K562 (cell line): ENCODE measurements around the gene HBB.

ENCODE experiments used
- MYC ChIP-seq, 2 experiments: fragments of 250-450 bp in 1 of 2; sonication (Bioruptor Pico) in 1 of 2; IDR thresholded peaks; 2 replicates each; pipeline versions ENCODE4 v1.5.1 to v1.6.1; 2012 to 2021; ENCODE audit warnings: low read depth in 2 of 2, borderline replicate concordance in 1 of 2, improper control_type of control experiment in 1 of 2, low read length in 1 of 2, mild to moderate bottlenecking in 1 of 2, moderate library complexity in 1 of 2
- POLR2A ChIP-seq: fragments of 450-650 bp; conservative IDR thresholded peaks from 2 replicates; pipeline ENCODE4 v1.6.1; 2016

DNA sequence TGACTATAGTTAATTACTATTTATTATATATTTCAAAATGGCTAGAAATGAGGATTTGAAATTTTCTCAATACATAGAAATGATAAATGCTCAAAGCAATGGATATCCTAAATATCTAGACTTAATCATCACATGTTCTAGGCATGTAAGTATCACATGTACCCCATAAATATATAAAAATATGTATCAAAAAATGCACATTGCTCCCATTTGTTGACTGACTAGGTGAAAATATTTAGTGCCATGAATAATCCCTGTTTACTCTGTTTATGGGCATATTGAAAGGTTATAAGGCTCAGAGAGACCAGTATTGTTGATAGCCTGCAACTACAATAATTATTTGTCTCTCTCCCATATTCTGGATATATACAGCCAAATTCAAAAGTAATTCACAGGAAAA is 39.7 kb upstream of the HBB start:
- TF ChIP-seq MYC (IDR thresholded peaks at IDR 0.05; ENCODE audit: low read depth, low read length) (no peak), MYC (CRISPR knock-in tag; IDR thresholded peaks at IDR 0.05; ENCODE audit: borderline replicate concordance, low read depth) (no peak), POLR2A (no peak)
